GM15510 (cell line): ENCODE data around the gene NUDCD3.

ENCODE experiments used
- POLR2A ChIP-seq: IDR thresholded peaks from 3 replicates; pipeline ENCODE4 v1.6.1; 2011; ENCODE audit warnings: borderline replicate concordance; ENCODE audit not compliant: insufficient read length; ENCODE audit errors: extremely low read depth

The NUDCD3 gene

GRCh38 chr7:44524811-44525388 is 34.4 kb upstream of the NUDCD3 start:
- no peak for TF ChIP-seq POLR2A

- TF ChIP-seq POLR2A = no peak
Measured at GRCh38 chr7:44522315-44522714, 31.9 kb upstream of the NUDCD3 start.

DNA sequence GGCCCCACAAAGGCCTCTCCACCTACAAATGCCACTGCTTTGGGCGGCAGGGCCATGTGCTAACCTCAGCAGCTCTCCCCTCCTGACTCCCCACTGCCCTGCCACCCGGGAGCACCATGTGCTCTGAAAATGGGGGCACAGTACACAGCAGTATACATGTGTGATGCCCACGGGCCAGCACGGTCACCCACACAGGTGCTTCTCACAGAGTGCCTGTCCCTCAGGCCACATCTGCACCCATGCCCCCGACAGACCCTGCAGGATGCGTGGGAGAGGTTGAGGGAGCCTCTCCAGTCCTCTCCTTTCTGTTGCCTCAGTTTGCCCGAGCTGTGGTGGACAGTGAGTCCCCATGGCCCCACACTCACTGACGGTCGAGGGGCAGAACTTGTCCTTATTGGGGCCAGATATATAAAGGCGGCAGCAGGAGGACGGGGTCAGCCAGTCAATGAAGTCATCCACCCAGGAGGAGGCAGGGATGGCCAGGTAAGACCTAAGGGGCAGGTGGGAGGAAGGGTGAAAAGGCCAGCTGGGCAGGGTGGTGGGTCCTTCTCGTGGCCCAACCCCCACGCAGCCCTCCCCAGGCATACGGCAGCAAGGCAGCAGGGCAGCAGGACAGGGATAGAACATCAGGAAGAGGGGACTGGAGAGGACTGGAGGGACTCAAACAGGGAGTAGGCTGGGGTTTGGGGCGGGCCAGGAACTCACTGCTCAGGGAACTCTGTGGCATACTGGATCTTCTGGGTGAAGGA is 31.1 kb upstream of the NUDCD3 start:
- no peak for TF ChIP-seq POLR2A

DNA sequence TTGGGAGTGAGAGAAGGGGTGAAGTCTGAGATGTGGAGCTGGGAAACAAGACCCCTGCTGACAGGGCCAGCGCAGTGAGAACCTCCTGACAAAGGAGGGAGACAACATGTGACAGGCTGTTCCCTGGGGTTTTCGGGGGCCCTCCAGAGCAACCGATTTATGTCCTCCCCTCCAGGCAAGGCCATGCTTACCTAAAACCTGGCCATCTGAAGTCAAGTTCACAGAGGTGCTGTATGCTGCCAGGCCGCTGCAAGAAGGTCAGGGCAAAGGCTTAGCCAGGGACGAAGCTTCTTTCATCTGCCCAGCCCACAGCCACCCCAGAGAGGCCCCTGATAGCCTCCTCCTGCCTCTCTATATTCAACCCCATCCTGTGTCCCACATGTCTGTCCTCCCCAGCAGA is 30.1 kb upstream of the NUDCD3 start:
- no peak for TF ChIP-seq POLR2A

DNA sequence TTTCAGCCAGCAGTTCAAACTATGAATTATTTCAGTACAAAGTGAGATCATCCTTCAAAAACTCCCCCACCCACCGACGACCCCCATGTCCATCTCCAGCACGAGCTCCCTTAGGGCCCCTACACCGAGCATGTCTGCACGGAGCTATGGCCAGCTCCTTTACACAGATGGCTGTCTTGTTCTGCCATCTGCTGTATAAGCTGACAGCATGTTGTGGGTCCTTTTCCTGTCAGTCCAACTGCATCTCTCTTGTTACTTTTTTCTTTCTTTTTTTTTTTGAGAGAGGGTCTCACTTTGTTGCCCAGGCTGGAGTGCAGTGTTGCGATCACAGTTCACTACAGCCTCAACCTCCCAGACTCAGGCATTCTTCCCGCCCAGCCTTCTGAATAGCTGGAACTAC is 29.1 kb upstream of the NUDCD3 start:
- TF ChIP-seq POLR2A = no peak

DNA sequence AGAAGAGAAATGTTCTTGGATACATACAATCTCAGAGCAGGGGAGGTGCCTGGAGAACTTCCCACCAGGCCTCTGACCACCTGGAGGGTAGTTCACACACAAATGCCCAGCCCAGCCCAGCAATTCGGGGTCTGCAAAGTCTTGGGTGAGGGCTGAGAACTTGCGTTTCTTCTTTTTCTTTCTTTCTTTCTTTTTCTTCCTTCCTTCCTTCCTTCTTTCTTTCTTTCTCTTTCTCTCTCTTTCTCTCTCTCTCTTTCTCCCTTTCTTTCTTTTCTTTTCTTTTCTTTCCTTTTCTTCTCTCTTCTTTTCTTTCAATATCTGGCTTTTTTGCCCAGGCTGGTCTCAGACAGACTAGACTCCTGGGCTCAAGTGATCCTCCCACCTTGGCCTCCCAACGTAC is 28.3 kb upstream of the NUDCD3 start:
- no peak for TF ChIP-seq POLR2A

GRCh38 chr7:44517175-44517574 is 26.7 kb upstream of the NUDCD3 start:
- TF ChIP-seq POLR2A = no peak

DNA sequence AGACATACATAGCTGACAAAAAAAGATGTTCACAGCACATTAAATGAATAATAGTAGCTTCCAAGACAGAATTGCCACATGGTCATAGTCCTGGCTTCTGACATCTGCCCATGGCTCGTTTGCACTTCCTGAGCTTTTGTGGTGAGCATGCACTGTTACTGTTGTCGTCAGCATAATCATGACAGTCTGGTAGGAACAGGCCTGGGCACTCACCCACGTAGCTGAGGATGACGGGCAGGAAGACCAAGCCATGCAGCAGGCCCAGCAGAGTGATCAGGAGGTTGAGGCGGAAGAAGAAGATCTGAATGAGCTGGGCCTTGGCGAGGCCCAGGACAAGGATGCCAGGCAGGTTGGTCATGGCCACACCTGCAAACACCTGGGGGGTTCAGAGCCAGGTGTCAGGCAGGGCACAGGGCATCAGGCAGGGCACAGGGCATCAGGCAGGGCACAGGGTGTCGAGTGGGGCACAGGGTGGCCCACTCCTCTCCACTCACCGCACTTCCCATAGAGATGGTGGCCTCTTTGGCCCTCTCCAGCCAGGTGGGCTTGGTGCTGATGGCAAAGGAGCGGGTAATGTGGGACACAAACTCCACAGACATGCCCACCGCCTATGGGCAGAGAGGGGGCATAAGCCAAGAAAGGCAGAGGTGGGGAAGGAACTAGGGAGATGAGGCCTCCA is 25.3 kb upstream of the NUDCD3 start:
- no peak for TF ChIP-seq POLR2A

DNA sequence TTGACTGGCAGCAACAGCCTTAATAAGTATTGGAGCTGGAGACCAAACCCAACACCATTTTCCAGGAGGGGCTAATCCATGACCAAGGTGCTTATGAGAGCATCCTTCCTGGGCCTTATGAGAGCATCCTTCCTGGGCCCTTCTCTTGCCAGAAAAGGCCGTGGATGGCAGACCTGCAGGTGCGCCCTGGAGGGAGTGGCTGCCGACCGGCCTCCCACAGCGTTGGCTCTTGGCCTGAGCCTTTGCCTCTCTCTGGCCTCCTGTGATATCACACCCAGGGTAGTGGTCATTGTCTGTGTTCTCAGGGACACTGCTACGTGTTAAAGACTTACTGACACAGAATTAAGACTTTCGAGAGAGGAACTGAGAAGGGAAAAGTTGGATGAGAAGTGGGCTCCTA is 22.3 kb upstream of the NUDCD3 start:
- no peak for TF ChIP-seq POLR2A

DNA sequence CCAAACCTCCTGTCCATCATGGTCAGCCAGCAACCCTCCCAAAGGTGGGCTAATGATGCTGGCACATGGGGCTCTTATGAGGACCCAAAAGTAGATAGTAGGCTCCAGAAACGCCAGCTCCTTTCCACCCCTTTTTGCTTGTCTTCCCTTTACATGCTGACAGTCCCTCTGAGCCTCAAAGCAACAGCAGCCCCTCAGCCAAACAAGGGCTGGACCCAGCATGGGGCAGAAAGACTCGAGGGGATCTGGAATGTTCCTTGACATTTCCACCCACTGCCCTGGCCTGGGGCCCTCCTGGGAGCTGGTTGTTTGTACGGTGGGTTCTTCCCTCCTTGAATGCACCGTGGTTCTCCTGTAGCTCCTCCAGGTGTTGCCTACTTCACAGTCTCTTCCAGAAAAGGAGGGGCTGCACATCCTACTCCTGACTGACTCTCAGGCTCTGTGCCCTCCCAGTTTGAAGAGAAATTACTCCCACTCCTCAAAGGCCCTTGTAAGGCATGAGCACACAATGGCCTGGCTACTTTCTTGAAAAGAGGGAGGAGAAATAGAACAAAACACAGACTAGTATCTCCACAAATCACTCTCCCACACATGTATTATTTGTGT is 21.5 kb upstream of the NUDCD3 start:
- TF ChIP-seq POLR2A = no peak

- TF ChIP-seq POLR2A = no peak
Measured at GRCh38 chr7:44511236-44511635, 20.8 kb upstream of the NUDCD3 start.

- no peak for TF ChIP-seq POLR2A
Measured at GRCh38 chr7:44508328-44509030, 18.0 kb upstream of the NUDCD3 start.

DNA sequence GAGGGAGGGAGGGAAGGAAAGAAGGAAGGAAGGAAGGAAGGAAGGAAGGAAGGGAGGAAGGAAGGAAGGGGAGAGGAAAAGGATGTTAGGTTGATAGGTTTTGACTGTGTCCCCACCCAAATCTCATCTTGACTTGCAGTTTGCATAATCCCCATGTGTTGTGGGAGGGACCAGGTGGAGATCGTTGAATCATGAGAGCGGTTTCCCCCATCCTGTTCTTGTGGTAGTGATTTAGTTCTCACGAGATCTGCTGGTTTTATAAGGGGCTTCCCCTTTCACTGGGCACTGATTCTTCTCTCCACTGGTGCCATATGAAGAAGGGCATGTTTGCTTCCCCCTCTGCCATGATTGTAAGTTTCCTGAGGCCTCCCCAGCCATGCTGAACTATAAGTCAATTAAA is 15.1 kb upstream of the NUDCD3 start:
- TF ChIP-seq POLR2A = no peak

DNA sequence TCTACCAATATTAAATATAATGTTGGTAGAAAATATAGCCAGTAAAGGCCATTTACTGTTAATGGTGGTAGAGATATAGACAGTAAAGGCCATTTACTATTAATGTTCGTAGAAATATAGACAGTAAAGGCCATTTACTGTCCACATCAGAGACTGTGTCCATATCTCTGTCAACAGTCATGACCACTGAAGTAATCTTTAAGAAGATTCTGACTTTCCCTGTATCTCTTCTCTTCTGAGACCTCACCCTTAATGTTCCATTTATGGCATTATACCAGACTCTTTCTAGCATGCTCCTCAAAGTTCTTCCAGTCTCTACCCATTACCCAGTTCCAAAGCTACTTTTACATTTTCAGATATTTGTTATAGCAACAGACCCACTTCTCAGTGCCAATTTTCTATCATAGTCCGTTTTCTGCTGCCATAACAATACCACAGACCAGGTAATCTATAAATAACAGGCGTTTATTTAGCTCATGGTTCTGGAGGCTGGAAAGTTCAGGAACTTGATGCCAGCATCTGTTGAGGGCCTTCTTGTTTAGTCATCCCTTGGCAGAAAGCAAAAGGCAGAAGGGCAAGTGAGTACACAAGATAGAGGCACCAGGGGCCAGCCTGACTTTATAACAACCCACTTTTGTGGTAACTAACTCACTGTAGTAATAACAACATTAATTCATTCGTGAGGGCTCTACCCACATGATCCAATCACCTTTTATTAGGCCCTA is 7.9 kb upstream of the NUDCD3 start:
- TF ChIP-seq POLR2A = no peak

GRCh38 chr7:44497155-44498027 is 6.9 kb upstream of the NUDCD3 start:
- TF ChIP-seq POLR2A = no peak
